ENCODE results near the gene MGAM2.
A peak's percentile ranks its signal among the peaks of the same experiment; 100 is the strongest.

Gene MGAM2

GRCh38 chr7:142231716-142232115 is 120.2 kb downstream of the MGAM2 start:
- Histone ChIP-seq H3K36me3 (replicated peaks) (no peaks in the 10 kb centered on the region), H3K27ac (no peak overlapping the region), H3K4me3 (ENCODE audit: low read depth, low read length) (no peak overlapping the region), H3K27me3 (replicated peaks) (no peaks in the 10 kb centered on the region)
- no peak for DNase-seq
- in situ Hi-C loops (cut with HindIII; ENCODE audit: low pct_ligation_motif_present, low sequenced_read_pairs): no loop called here
- TF ChIP-seq, protein P1, sequence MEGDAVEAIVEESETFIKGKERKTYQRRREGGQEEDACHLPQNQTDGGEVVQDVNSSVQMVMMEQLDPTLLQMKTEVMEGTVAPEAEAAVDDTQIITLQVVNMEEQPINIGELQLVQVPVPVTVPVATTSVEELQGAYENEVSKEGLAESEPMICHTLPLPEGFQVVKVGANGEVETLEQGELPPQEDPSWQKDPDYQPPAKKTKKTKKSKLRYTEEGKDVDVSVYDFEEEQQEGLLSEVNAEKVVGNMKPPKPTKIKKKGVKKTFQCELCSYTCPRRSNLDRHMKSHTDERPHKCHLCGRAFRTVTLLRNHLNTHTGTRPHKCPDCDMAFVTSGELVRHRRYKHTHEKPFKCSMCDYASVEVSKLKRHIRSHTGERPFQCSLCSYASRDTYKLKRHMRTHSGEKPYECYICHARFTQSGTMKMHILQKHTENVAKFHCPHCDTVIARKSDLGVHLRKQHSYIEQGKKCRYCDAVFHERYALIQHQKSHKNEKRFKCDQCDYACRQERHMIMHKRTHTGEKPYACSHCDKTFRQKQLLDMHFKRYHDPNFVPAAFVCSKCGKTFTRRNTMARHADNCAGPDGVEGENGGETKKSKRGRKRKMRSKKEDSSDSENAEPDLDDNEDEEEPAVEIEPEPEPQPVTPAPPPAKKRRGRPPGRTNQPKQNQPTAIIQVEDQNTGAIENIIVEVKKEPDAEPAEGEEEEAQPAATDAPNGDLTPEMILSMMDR (IDR thresholded peaks at IDR 0.05; ENCODE audit: low read depth, low read length, missing control alignments): peak; percentile 55

GRCh38 chr7:142240546-142240945 is 129.0 kb downstream of the MGAM2 start:
- no peak overlapping the region for H3K4me3 ChIP-seq (ENCODE audit: low read depth, low read length)
- in situ Hi-C loops (cut with HindIII; ENCODE audit: low pct_ligation_motif_present, low sequenced_read_pairs): no loop called here
- no peaks in the 10 kb centered on the region for H3K36me3 ChIP-seq (replicated peaks)
- no peaks in the 10 kb centered on the region for H3K27me3 ChIP-seq (replicated peaks)
- DNase-seq: no peak
- TF ChIP-seq, protein P1 (IDR thresholded peaks at IDR 0.05; ENCODE audit: low read depth, low read length, missing control alignments): no peak
- H3K27ac ChIP-seq: no peak overlapping the region

DNA sequence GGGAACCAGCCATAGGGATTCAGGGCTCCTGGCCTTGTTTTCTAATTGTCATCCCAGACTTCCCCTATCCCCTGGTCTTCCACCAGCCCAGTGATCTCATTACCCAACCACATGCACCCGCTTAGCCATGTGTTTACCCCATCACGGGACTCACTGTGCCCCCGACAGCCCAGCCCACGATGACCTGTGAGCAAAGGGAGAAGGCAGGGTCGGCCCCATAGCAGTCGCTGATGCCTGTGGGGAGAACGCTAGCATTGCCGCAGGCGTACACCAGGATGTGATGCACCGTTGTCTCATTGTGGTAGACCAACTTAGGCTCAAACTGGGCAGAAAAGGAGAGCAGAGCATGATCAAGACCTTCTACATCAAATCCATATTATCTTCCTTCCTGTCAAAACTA is 132.3 kb downstream of the MGAM2 start:
- TF ChIP-seq, protein P1 (IDR thresholded peaks at IDR 0.05; ENCODE audit: low read depth, low read length, missing control alignments): no peak

GRCh38 chr7:142248166-142249160 is 136.9 kb downstream of the MGAM2 start:
- no peak overlapping the region for H3K27ac ChIP-seq
- DNase-seq: no peak
- H3K4me3 ChIP-seq (ENCODE audit: low read depth, low read length): no peak overlapping the region
- in situ Hi-C loops (cut with HindIII; ENCODE audit: low pct_ligation_motif_present, low sequenced_read_pairs): no loop called here
- H3K36me3 ChIP-seq (replicated peaks): no peaks in the 10 kb centered on the region
- H3K27me3 ChIP-seq (replicated peaks): no peaks in the 10 kb centered on the region
- TF ChIP-seq, protein P1 (IDR thresholded peaks at IDR 0.05; ENCODE audit: low read depth, low read length, missing control alignments): no peak

More for the DNA sequence above, 132.3 kb downstream of the MGAM2 start:
- no peak for DNase-seq
- H3K4me3 ChIP-seq (ENCODE audit: low read depth, low read length): no peak overlapping the region
- no peaks in the 10 kb centered on the region for H3K27me3 ChIP-seq (replicated peaks)
- no peaks in the 10 kb centered on the region for H3K36me3 ChIP-seq (replicated peaks)
- no peak overlapping the region for H3K27ac ChIP-seq
- in situ Hi-C loops (cut with HindIII; ENCODE audit: low pct_ligation_motif_present, low sequenced_read_pairs): no loop called here

- Histone ChIP-seq H3K27ac (no peak overlapping the region), H3K27me3 (replicated peaks) (no peaks in the 10 kb centered on the region), H3K4me3 (ENCODE audit: low read depth, low read length) (no peak overlapping the region), H3K36me3 (replicated peaks) (no peaks in the 10 kb centered on the region)
- TF ChIP-seq, protein P1 (IDR thresholded peaks at IDR 0.05; ENCODE audit: low read depth, low read length, missing control alignments): no peak
- in situ Hi-C loops (cut with HindIII; ENCODE audit: low pct_ligation_motif_present, low sequenced_read_pairs): no loop called here
- no peak for DNase-seq
Observed at GRCh38 chr7:142249918-142250317, 138.4 kb downstream of the MGAM2 start.

All from brain microvascular endothelial cell (primary cell).